HEK293T (cell line): ENCODE measurements around the gene ADGRL3.

Source experiments
- CTCF ChIA-PET: fragments of 350-600 bp; formaldehyde crosslinking; extraction: SDS; loops from one replicate; lab custom pipeline; 2021; ENCODE audit warnings: antibody characterized with exemption, inconsistent platforms; lab: Yijun Ruan, JAX
- POLR2A ChIA-PET: fragments of 350-600 bp; formaldehyde crosslinking; extraction: SDS; loops from one replicate; lab custom pipeline; 2020; ENCODE audit warnings: antibody characterized with exemption, inconsistent platforms; lab: Yijun Ruan, JAX
- DNase-seq: peaks from one replicate; pipeline ENCODE4 v3.0.0; 2012; ENCODE audit warnings: mixed read lengths; ENCODE audit errors: extremely low spot score
- ARNT ChIP-seq: fragments of 450-650 bp; IDR thresholded peaks from 2 replicates; pipeline ENCODE4 v1.6.1; 2017; ENCODE audit warnings: mild to moderate bottlenecking
- BHLHE40 ChIP-seq: fragments of 450-650 bp; IDR thresholded peaks from 2 replicates; pipeline ENCODE4 v1.6.1; 2016; ENCODE audit warnings: mild to moderate bottlenecking, moderate library complexity, borderline replicate concordance
- CTBP1 ChIP-seq: fragments of 450-650 bp; IDR thresholded peaks from 2 replicates; pipeline ENCODE4 v1.6.1; 2016; ENCODE audit warnings: borderline replicate concordance
- ELF4 ChIP-seq: fragments of 450-650 bp; IDR thresholded peaks from 2 replicates; pipeline ENCODE4 v1.6.1; 2017; ENCODE audit warnings: antibody characterized with exemption
- FOXA1 ChIP-seq: fragments of 450-650 bp; IDR thresholded peaks from 2 replicates; pipeline ENCODE4 v1.6.1; 2016; ENCODE audit warnings: mild to moderate bottlenecking
- FOXK2 ChIP-seq: fragments of 450-650 bp; IDR thresholded peaks from 2 replicates; pipeline ENCODE4 v1.6.1; 2016; ENCODE audit warnings: mild to moderate bottlenecking
- FOXM1 ChIP-seq: fragments of 450-650 bp; IDR thresholded peaks from 2 replicates; pipeline ENCODE4 v1.6.1; 2017; ENCODE audit warnings: mild to moderate bottlenecking, borderline replicate concordance
- HDGF ChIP-seq: fragments of 450-650 bp; IDR thresholded peaks from 2 replicates; pipeline ENCODE4 v1.6.1; 2017; ENCODE audit warnings: antibody characterized with exemption, borderline replicate concordance
- L3MBTL2 ChIP-seq: fragments of 450-650 bp; conservative IDR thresholded peaks from 2 replicates; pipeline ENCODE4 v1.6.1; 2016; ENCODE audit warnings: mild to moderate bottlenecking
- LEF1 ChIP-seq: fragments of 450-650 bp; IDR thresholded peaks from 2 replicates; pipeline ENCODE4 v1.6.1; 2017; ENCODE audit warnings: mild to moderate bottlenecking, borderline replicate concordance
- NFRKB ChIP-seq: fragments of 450-650 bp; IDR thresholded peaks from 2 replicates; pipeline ENCODE4 v1.6.1; 2016; ENCODE audit warnings: mild to moderate bottlenecking, moderate library complexity
- SP1 ChIP-seq: fragments of 450-650 bp; IDR thresholded peaks from 2 replicates; pipeline ENCODE4 v1.6.1; 2017
- SUZ12 ChIP-seq: fragments of 450-650 bp; IDR thresholded peaks from 2 replicates; pipeline ENCODE4 v1.6.1; 2016; ENCODE audit warnings: mild to moderate bottlenecking
- TARDBP ChIP-seq: fragments of 450-650 bp; IDR thresholded peaks from 2 replicates; pipeline ENCODE4 v1.6.1; 2016
- ZNF384 ChIP-seq: fragments of 450-650 bp; IDR thresholded peaks from 2 replicates; pipeline ENCODE4 v1.6.1; 2016
- TF ChIP-seq, protein P1 (sequence below): fragments of 450-650 bp; IDR thresholded peaks from 2 replicates; pipeline ENCODE4 v1.6.1; 2016

The ADGRL3 gene

DNA sequence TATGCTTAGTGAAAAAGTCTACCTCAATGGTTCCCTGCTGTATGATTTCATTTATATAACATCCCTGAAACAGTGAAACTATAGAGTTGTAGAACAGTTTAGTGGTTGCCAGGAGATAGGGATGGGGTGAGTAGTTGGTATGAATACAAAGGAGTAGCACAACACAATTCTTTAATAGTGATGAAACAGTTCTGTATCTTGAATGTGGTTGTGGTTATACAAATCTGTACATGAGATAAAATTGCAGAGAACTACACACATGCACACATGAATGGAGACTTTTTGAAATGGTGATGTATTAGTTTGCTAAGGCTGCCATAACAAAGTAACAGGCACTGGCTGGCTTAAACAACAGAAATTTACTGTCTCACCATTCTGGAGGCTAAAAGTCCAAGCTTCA is 677.1 kb downstream of the ADGRL3 start:
- TF ChIP-seq FOXK2 (no peak), SP1 (no peak), ELF4 (no peak), HDGF (no peak), BHLHE40 (no peak), LEF1 (no peak), CTBP1 (no peak), L3MBTL2 (no peak), TARDBP (no peak), FOXM1 (no peak), SUZ12 (no peak), NFRKB (no peak), ZNF384 (no peak), FOXA1 (no peak), ARNT (no peak)
- TF ChIP-seq, protein P1, sequence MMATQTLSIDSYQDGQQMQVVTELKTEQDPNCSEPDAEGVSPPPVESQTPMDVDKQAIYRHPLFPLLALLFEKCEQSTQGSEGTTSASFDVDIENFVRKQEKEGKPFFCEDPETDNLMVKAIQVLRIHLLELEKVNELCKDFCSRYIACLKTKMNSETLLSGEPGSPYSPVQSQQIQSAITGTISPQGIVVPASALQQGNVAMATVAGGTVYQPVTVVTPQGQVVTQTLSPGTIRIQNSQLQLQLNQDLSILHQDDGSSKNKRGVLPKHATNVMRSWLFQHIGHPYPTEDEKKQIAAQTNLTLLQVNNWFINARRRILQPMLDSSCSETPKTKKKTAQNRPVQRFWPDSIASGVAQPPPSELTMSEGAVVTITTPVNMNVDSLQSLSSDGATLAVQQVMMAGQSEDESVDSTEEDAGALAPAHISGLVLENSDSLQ: no peak
- CTCF ChIA-PET: no interaction called here
- POLR2A ChIA-PET: no interaction called here
- DNase-seq: no peak

DNA sequence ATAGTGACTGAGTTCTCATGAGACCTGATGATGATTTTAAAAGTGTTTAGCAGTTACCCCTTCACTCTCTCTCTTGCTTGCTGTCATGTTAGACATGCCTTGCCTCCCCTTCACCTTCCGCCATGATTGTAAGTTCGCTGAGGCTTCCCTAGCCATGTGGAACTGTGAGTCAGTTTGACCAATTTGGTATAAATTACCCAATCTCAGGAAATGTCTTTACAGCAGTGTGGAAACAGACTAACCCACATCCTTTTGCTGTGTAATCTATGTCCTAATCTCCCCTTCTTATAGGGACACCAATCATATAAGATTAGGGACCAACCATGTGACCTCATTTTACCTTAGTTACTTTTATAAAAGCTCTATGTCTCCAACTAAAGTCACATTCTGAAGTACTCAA is 677.8 kb downstream of the ADGRL3 start:
- TF ChIP-seq TARDBP (no peak), SP1 (no peak), BHLHE40 (no peak), L3MBTL2 (no peak), LEF1 (no peak), HDGF (no peak), FOXA1 (no peak)
- TF ChIP-seq, protein P1: no peak
- DNase-seq: no peak
- ChIA-PET POLR2A (no interaction called here), CTCF (no interaction called here)

DNA sequence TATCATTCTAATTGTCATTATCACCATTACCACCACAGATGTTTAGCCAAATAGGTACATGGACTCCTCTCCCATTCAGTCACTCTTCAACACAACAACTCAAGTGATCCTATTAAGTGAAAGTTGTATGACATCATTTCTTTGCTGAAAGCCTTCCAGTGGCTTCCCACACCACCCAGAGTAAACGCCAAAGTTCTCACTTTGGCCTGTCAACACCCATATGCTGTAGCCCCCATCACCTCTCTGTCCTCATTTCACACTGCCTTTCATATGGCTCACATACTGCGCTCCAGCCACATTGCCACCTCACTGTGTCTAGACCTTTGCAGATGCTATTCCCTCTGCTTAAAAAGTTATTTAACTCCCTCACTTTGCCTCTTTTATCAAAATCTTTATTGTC is 682.3 kb downstream of the ADGRL3 start:
- no peak for DNase-seq
- TF ChIP-seq ARNT (no peak), FOXA1 (no peak), SP1 (no peak), HDGF (no peak), CTBP1 (no peak), FOXK2 (no peak), BHLHE40 (no peak), ELF4 (no peak), TARDBP (no peak), L3MBTL2 (no peak), NFRKB (no peak), ZNF384 (no peak), SUZ12 (no peak), LEF1 (no peak), FOXM1 (no peak)
- TF ChIP-seq, protein P1: no peak
- POLR2A ChIA-PET: no interaction called here
- CTCF ChIA-PET: no interaction called here

DNA sequence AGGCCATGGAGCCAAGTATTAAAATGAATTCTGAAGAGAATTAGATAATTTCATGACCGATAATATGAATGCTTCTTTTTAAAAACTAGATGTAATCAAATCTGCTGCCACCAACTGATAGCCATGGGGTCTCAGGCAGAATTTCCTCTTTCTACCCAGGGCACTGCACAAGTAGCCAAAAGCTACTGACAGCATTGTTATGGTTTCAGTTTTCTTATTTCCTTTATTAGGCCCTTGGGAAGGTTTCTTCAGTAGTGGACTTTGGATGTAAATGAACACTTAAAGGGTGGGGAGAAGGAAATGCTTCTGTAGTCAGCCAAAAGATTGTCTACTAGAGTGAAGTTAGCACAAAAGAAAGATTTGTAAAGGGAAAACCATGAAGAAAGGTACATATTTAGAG is 686.0 kb downstream of the ADGRL3 start:
- ChIA-PET CTCF (no interaction called here), POLR2A (no interaction called here)
- TF ChIP-seq TARDBP (no peak), NFRKB (no peak), ZNF384 (no peak), SP1 (no peak), HDGF (no peak), FOXK2 (no peak), BHLHE40 (no peak), FOXM1 (no peak), ARNT (no peak), SUZ12 (no peak), ELF4 (no peak), LEF1 (no peak)
- TF ChIP-seq, protein P1: no peak
- DNase-seq: no peak

DNA sequence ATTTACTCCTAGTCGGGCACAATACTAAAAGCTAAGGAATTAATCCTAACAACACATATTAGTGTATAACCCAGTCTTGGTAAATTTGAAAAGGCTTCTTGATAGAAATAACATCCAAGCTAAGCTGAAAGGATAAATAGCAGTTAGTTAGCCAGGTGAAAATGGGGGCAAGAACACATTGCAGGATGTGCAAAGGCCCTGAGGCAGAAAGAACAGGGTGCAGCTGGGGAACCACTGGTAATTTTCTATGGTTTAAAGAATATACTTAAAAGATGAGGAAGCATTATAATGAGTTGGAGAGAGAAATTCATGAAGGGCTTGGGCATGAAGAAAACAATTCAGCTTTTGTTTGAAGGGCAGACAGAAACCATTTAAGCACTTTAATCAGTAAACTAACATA is 689.0 kb downstream of the ADGRL3 start:
- POLR2A ChIA-PET: no interaction called here
- DNase-seq: no peak
- TF ChIP-seq LEF1: no peak
- TF ChIP-seq NFRKB: no peak
- TF ChIP-seq TARDBP: no peak
- no peak for TF ChIP-seq ELF4
- TF ChIP-seq CTBP1: no peak
- no peak for TF ChIP-seq SP1
- CTCF ChIA-PET: no interaction called here

DNA sequence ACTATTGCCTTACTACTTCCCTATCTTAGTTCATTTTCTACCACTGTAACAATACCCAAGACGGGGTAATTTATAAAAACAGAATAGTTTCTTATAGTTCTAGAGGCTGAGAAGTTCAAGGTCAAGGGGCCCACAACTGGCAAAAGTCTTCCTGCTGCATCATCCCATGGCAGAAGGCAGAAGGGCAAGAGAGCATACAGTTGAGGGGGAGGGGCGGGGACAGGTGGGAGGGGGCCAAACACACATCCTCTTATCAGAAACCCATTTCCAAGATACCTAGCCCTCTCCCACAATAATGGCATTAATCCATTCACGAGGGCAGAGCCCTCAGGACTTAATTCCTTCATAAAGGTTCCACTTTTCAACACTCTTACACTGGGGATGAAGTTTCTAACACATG is 690.2 kb downstream of the ADGRL3 start:
- TF ChIP-seq, protein P1: no peak
- no peak for TF ChIP-seq FOXA1
- no peak for TF ChIP-seq LEF1
- TF ChIP-seq TARDBP: no peak
- no peak for TF ChIP-seq ELF4
- ChIA-PET CTCF (no interaction called here), POLR2A (no interaction called here)
- no peak for DNase-seq
